GM12878 (cell line): ENCODE data around the gene INF2. TPM values are rescaled to one million over a fixed set of nuclear protein-coding genes. Genes with fewer than 3 reads are reported as not detected.

Experiments used
- HCFC1 ChIP-seq: fragments of 150-350 bp; IDR thresholded peaks from 2 replicates; pipeline ENCODE4 v1.6.1; 2014; ENCODE audit warnings: low read length
- HDAC6 ChIP-seq: fragments of 200-600 bp; sonication (generic); IDR thresholded peaks from one replicate; pipeline ENCODE4 v1.8.0; 2017; ENCODE audit warnings: antibody characterized with exemption; ENCODE audit not compliant: unreplicated experiment
- IKZF2 ChIP-seq, 2 experiments: fragments of 450-650 bp; IDR thresholded peaks; 2 replicates each; pipeline ENCODE4 v1.6.1; 2017; ENCODE audit warnings: mild to moderate bottlenecking in 2 of 2, moderate library complexity in 2 of 2
- RUNX3 ChIP-seq: IDR thresholded peaks from 2 replicates; pipeline ENCODE4 v1.6.1; 2012; ENCODE audit warnings: low read length, inconsistent platforms
- SPI1 ChIP-seq: IDR thresholded peaks from 2 replicates; pipeline ENCODE4 v1.6.1; 2011; ENCODE audit warnings: low read depth, mild to moderate bottlenecking, low read length, moderate library complexity, borderline replicate concordance; ENCODE audit not compliant: insufficient read depth
- polyA plus RNA-seq, 11 experiments: library from polyadenylated mRNA; depleted of rRNA in 4 of 11; unstranded in 6 of 11; stranded (reverse) in 5 of 11; fragments of >200 nt; fragmentation: Nextera tagmentation in 4 of 11; fragmentation: Illumina TruSeq in 1 of 11; extraction: Ambion mirVana in 4 of 11; extraction: Trizol in 1 of 11; gene quantifications; 1 replicate in 1 of 11; 2 replicates in 10 of 11; pipeline versions ENCODE4 v1.2.1 to v1.2.3, GENCODE V29; 2011 to 2016; ENCODE audit warnings: inconsistent platforms in 2 of 11, missing spikeins in 2 of 11, low read depth in 1 of 11
- total RNA-seq, 4 experiments: library from RNA; depleted of rRNA in 3 of 4; stranded (reverse); fragments of >200 nt in 3 of 4; fragmentation: Illumina TruSeq in 1 of 4; extraction: Trizol in 1 of 4; gene quantifications; 2 replicates each; pipeline versions ENCODE4 v1.2.1 to v1.2.3, GENCODE V29; 2013 to 2021
- TF ChIP-seq, protein P1 (sequence below): IDR thresholded peaks from 2 replicates; pipeline ENCODE4 v1.6.1; 2011; ENCODE audit warnings: borderline replicate concordance, low read depth, mild to moderate bottlenecking, moderate library complexity, low read length; ENCODE audit not compliant: insufficient read depth, poor library complexity, severe bottlenecking
- TF ChIP-seq, protein P2 (sequence below): IDR thresholded peaks from 2 replicates; pipeline ENCODE4 v1.6.1; 2012; ENCODE audit warnings: improper control_type of control experiment, low read depth, low read length; ENCODE audit not compliant: insufficient replicate concordance
- TF ChIP-seq, protein P3 (sequence below): fragments of 450-650 bp; IDR thresholded peaks from 2 replicates; pipeline ENCODE4 v1.6.1; 2017; ENCODE audit warnings: borderline replicate concordance
- TF ChIP-seq, protein P4 (sequence below): fragments of 450-650 bp; IDR thresholded peaks from 2 replicates; pipeline ENCODE4 v1.6.1; 2017; ENCODE audit warnings: mild to moderate bottlenecking

INF2 gene
- total and polyA plus RNA-seq, 10 of the 15 experiments (the other 5 are each of a cell fraction or from before 2014, with no cell fraction given), result 0.72 to 43.2 (median 8.3) TPM

DNA sequence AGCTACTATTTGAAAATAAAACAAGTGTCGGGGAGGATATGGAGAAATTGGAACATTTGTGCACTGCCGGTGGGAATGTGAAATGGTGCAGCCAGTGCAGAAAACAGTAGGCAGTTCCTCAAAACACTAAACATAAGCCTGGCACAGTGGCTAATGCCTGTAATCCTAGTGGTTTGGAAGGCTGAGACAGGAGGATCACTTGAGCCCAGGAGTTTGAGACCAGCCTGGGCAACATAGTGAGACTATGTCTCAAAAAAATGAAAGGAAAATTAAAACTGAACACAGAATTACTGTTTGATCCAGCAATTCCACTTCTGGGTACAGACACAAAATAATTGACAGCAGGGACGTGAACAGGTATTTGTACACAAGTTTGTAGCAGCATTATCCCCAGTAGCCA is 76.1 kb downstream of the INF2 start (continued):
- TF ChIP-seq, protein P1, sequence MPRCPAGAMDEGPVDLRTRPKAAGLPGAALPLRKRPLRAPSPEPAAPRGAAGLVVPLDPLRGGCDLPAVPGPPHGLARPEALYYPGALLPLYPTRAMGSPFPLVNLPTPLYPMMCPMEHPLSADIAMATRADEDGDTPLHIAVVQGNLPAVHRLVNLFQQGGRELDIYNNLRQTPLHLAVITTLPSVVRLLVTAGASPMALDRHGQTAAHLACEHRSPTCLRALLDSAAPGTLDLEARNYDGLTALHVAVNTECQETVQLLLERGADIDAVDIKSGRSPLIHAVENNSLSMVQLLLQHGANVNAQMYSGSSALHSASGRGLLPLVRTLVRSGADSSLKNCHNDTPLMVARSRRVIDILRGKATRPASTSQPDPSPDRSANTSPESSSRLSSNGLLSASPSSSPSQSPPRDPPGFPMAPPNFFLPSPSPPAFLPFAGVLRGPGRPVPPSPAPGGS, result no peak
- TF ChIP-seq, protein P2, sequence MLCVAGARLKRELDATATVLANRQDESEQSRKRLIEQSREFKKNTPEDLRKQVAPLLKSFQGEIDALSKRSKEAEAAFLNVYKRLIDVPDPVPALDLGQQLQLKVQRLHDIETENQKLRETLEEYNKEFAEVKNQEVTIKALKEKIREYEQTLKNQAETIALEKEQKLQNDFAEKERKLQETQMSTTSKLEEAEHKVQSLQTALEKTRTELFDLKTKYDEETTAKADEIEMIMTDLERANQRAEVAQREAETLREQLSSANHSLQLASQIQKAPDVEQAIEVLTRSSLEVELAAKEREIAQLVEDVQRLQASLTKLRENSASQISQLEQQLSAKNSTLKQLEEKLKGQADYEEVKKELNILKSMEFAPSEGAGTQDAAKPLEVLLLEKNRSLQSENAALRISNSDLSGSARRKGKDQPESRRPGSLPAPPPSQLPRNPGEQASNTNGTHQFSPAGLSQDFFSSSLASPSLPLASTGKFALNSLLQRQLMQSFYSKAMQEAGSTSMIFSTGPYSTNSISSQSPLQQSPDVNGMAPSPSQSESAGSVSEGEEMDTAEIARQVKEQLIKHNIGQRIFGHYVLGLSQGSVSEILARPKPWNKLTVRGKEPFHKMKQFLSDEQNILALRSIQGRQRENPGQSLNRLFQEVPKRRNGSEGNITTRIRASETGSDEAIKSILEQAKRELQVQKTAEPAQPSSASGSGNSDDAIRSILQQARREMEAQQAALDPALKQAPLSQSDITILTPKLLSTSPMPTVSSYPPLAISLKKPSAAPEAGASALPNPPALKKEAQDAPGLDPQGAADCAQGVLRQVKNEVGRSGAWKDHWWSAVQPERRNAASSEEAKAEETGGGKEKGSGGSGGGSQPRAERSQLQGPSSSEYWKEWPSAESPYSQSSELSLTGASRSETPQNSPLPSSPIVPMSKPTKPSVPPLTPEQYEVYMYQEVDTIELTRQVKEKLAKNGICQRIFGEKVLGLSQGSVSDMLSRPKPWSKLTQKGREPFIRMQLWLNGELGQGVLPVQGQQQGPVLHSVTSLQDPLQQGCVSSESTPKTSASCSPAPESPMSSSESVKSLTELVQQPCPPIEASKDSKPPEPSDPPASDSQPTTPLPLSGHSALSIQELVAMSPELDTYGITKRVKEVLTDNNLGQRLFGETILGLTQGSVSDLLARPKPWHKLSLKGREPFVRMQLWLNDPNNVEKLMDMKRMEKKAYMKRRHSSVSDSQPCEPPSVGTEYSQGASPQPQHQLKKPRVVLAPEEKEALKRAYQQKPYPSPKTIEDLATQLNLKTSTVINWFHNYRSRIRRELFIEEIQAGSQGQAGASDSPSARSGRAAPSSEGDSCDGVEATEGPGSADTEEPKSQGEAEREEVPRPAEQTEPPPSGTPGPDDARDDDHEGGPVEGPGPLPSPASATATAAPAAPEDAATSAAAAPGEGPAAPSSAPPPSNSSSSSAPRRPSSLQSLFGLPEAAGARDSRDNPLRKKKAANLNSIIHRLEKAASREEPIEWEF, result no peak
- TF ChIP-seq RUNX3 (no peak), SPI1 (no peak), HDAC6 (no peak), HCFC1 (no peak), IKZF2 (IDR thresholded peaks at IDR 0.05) (no peak)
- TF ChIP-seq, protein P3, sequence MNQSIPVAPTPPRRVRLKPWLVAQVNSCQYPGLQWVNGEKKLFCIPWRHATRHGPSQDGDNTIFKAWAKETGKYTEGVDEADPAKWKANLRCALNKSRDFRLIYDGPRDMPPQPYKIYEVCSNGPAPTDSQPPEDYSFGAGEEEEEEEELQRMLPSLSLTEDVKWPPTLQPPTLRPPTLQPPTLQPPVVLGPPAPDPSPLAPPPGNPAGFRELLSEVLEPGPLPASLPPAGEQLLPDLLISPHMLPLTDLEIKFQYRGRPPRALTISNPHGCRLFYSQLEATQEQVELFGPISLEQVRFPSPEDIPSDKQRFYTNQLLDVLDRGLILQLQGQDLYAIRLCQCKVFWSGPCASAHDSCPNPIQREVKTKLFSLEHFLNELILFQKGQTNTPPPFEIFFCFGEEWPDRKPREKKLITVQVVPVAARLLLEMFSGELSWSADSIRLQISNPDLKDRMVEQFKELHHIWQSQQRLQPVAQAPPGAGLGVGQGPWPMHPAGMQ, result no peak
- TF ChIP-seq, protein P4, sequence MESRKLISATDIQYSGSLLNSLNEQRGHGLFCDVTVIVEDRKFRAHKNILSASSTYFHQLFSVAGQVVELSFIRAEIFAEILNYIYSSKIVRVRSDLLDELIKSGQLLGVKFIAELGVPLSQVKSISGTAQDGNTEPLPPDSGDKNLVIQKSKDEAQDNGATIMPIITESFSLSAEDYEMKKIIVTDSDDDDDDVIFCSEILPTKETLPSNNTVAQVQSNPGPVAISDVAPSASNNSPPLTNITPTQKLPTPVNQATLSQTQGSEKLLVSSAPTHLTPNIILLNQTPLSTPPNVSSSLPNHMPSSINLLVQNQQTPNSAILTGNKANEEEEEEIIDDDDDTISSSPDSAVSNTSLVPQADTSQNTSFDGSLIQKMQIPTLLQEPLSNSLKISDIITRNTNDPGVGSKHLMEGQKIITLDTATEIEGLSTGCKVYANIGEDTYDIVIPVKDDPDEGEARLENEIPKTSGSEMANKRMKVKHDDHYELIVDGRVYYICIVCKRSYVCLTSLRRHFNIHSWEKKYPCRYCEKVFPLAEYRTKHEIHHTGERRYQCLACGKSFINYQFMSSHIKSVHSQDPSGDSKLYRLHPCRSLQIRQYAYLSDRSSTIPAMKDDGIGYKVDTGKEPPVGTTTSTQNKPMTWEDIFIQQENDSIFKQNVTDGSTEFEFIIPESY, result no peak
